Caco-2 (cell line): ENCODE data around the gene ARHGEF6. TPM values are rescaled to one million over a fixed set of nuclear protein-coding genes. Genes with fewer than 3 reads are reported as not detected.

Experiments
- BruUV-seq: library from RNA; stranded (reverse); fragments of 400-500 nt; replicated peaks from 2 replicates; lab custom pipeline; 2021; lab: Mats Ljungman, UMichigan
- CTCF ChIA-PET: fragments of 300-600 bp; sonication (Branson Sonifier 250); formaldehyde crosslinking; loops from one replicate; lab custom pipeline; 2022; ENCODE audit warnings: antibody characterized with exemption; lab: Charles Lee
- POLR2A ChIA-PET: fragments of 300-600 bp; sonication (Branson Sonifier 250); formaldehyde crosslinking; loops from one replicate; lab custom pipeline; 2022; ENCODE audit warnings: antibody characterized with exemption; lab: Charles Lee
- DNase-seq, 2 experiments: peaks; one replicate each; pipeline versions ENCODE4 v3.0.0 to v3.0.0-alpha.2; 2020 to 2022
- H3K27me3 ChIP-seq: replicated peaks from 2 replicates; pipeline ENCODE4 v1.6.0; 2011; ENCODE audit warnings: low read length; ENCODE audit not compliant: control insufficient read depth, insufficient read depth
- H3K36me3 ChIP-seq: 2 replicates; pipeline ENCODE4 v1.5.1; 2011; ENCODE audit warnings: low read length; ENCODE audit not compliant: control insufficient read depth, insufficient read depth
- H3K4me1 ChIP-seq: fragments of 250-450 bp; sonication (Bioruptor Pico); 2 replicates; pipeline ENCODE4 v1.5.1; 2020; ENCODE audit warnings: mild to moderate bottlenecking
- H3K4me3 ChIP-seq: 2 replicates; pipeline ENCODE4 v1.5.1; 2011; ENCODE audit warnings: low read depth, mild to moderate bottlenecking, control low read depth, low read length
- H3K9me3 ChIP-seq: fragments of 250-450 bp; sonication (Bioruptor Pico); 2 replicates; pipeline ENCODE4 v1.5.1; 2020; ENCODE audit warnings: mild to moderate bottlenecking, moderate library complexity
- H3K27ac Mint-ChIP-seq: one replicate; pipeline ENCODE4 v1.8.0; 2022; ENCODE audit warnings: mixed read lengths; ENCODE audit not compliant: unreplicated experiment
- H3K27me3 Mint-ChIP-seq: one replicate; pipeline ENCODE4 v1.8.0; 2022; ENCODE audit warnings: mixed read lengths; ENCODE audit not compliant: insufficient read depth, unreplicated experiment
- H3K36me3 Mint-ChIP-seq: one replicate; pipeline ENCODE4 v1.8.0; 2022; ENCODE audit warnings: mild to moderate bottlenecking, mixed read lengths; ENCODE audit not compliant: insufficient read depth, unreplicated experiment
- H3K4me1 Mint-ChIP-seq: one replicate; pipeline ENCODE4 v1.8.0; 2022; ENCODE audit warnings: low read depth, mixed read lengths; ENCODE audit not compliant: unreplicated experiment
- H3K4me3 Mint-ChIP-seq: one replicate; pipeline ENCODE4 v1.8.0; 2022; ENCODE audit warnings: mild to moderate bottlenecking, moderate library complexity, mixed read lengths; ENCODE audit not compliant: unreplicated experiment
- H3K9me3 Mint-ChIP-seq: one replicate; pipeline ENCODE4 v1.8.0; 2022; ENCODE audit warnings: mixed read lengths; ENCODE audit not compliant: unreplicated experiment
- intact Hi-C: fragments of 100-400 bp; cut with micrococcal nuclease; formaldehyde crosslinking; loops from one replicate; pipeline ENCODE4 v1.10.0; 2022; ENCODE audit not compliant: unreplicated experiment
- total RNA-seq: library from RNA; stranded (reverse); gene quantifications from 2 replicates; pipeline ENCODE4 v1.2.3, GENCODE V29; 2022
- TF ChIP-seq, protein P1 (sequence below), 2 experiments: fragments of 200-600 bp in 1 of 2; IDR thresholded peaks; 1 replicate in 1 of 2; 2 replicates in 1 of 2; pipeline versions ENCODE4 v1.5.1 to v1.8.0; 2011 to 2022; ENCODE audit warnings: antibody characterized with exemption in 1 of 2, control low read depth in 1 of 2, inconsistent platforms in 1 of 2, low read depth in 1 of 2, low read length in 1 of 2, mild to moderate bottlenecking in 1 of 2, moderate library complexity in 1 of 2; ENCODE audit not compliant: insufficient read depth in 1 of 2, severe bottlenecking in 1 of 2, unreplicated experiment in 1 of 2

The ARHGEF6 gene
- total RNA-seq, 1 experiment from 2014 or later = not detected

DNA sequence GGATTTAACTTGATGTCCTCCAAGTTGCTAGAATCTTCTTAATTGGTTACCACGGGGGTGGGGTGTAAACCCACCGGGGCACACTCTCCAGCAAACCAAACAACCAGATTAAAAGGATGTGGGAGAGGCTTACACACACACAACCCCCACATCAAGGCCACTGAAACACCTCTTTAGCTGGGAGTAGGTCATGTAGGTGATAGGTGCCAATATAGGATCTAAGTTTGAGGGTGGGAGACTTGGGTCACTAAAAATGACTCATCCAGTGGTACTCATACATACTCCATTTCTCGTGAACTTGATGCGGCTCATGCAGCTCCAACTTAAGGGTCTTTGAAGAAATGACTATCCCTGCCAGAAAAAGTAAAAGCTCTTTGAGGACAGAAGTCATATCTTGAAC, 153.3 kb downstream of the ARHGEF6 start:
- H3K27me3 ChIP-seq = no peaks in the 10 kb centered on the region
- Mint-ChIP-seq H3K27ac (no peak overlapping the region), H3K36me3 (no peaks in the 10 kb centered on the region), H3K4me1 (no peaks in the 10 kb centered on the region), H3K27me3 (peaks cover 7% of the 10 kb centered on the region), H3K9me3 (no peaks in the 10 kb centered on the region), H3K4me3 (no peak overlapping the region)
- intact Hi-C loops = no loop called here
- POLR2A ChIA-PET = no interaction called here
- CTCF ChIA-PET = no interaction called here
- no peaks in the 10 kb centered on the region for H3K4me1 ChIP-seq
- TF ChIP-seq, protein P1, sequence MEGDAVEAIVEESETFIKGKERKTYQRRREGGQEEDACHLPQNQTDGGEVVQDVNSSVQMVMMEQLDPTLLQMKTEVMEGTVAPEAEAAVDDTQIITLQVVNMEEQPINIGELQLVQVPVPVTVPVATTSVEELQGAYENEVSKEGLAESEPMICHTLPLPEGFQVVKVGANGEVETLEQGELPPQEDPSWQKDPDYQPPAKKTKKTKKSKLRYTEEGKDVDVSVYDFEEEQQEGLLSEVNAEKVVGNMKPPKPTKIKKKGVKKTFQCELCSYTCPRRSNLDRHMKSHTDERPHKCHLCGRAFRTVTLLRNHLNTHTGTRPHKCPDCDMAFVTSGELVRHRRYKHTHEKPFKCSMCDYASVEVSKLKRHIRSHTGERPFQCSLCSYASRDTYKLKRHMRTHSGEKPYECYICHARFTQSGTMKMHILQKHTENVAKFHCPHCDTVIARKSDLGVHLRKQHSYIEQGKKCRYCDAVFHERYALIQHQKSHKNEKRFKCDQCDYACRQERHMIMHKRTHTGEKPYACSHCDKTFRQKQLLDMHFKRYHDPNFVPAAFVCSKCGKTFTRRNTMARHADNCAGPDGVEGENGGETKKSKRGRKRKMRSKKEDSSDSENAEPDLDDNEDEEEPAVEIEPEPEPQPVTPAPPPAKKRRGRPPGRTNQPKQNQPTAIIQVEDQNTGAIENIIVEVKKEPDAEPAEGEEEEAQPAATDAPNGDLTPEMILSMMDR (IDR thresholded peaks at IDR 0.05; ENCODE audit: insufficient read depth in 1 of 2, low read depth in 1 of 2, low read length in 1 of 2, severe bottlenecking in 1 of 2, unreplicated experiment in 1 of 2) = no peak
- no peaks in the 10 kb centered on the region for H3K36me3 ChIP-seq
- H3K4me3 ChIP-seq = no peak overlapping the region
- BruUV-seq = no TSS peak
- no peaks in the 10 kb centered on the region for H3K9me3 ChIP-seq
- DNase-seq = no peak

DNA sequence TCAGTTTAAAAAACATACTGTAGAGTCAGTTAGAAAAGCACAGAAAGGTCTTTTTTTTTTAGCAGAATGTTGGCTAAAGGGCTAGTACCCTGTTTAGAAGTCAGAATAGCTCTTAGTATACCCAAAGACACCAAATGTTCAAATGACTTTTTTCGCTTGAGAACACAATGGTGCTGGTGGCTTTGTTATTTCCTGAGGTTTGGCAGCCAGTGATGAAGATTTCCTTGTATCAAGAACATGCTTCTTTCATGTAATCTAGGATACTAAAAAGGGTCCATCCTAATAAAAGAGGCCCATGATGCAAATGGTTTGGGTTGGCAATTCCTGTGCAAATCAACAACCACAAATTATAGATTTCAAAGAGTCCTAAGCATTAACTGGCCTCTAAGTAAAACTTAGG, 153.8 kb downstream of the ARHGEF6 start:
- no peak overlapping the region for H3K4me3 Mint-ChIP-seq
- no peaks in the 10 kb centered on the region for H3K36me3 Mint-ChIP-seq
- H3K4me1 Mint-ChIP-seq = no peaks in the 10 kb centered on the region
- no peaks in the 10 kb centered on the region for H3K36me3 ChIP-seq
- ChIA-PET CTCF (no interaction called here), POLR2A (no interaction called here)
- no peaks in the 10 kb centered on the region for H3K27me3 ChIP-seq
- no peak overlapping the region for H3K4me3 ChIP-seq
- TF ChIP-seq, protein P1 (IDR thresholded peaks at IDR 0.05; ENCODE audit: insufficient read depth in 1 of 2, low read depth in 1 of 2, low read length in 1 of 2, severe bottlenecking in 1 of 2, unreplicated experiment in 1 of 2) = no peak
- intact Hi-C loops = no loop called here
- DNase-seq = no peak
- no peaks in the 10 kb centered on the region for H3K4me1 ChIP-seq
- no peak overlapping the region for H3K27ac Mint-ChIP-seq
- no peaks in the 10 kb centered on the region for H3K9me3 Mint-ChIP-seq
- H3K27me3 Mint-ChIP-seq = peaks cover 7% of the 10 kb centered on the region
- no TSS peak for BruUV-seq
- H3K9me3 ChIP-seq = no peaks in the 10 kb centered on the region

DNA sequence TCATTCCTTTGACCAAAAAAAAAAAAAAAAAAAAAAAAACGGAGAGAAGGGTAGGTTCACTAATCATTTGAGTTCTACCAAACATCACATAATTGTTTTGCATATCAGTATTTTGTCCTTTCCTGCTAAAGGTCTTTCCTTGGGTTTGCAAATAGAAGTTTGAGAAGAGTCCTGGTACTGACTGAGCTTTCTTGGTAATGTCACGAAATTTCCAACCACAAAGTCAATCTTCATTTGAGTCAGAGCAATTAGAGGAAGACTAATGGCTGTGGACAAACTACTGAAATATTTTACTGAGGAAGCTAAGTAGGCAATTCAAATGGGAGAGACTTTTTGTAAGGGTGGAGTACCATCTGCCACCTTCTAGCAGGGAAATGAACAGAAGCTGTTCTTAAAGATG, 154.5 kb downstream of the ARHGEF6 start:
- no peaks in the 10 kb centered on the region for H3K4me1 Mint-ChIP-seq
- DNase-seq = no peak
- ChIA-PET POLR2A (no interaction called here), CTCF (interaction anchor here (0.7 kb wide), 1 partner anchor 23 kb away, joined by 9 read pairs; no protein-coding TSS in a partner anchor)
- H3K4me3 ChIP-seq = no peak overlapping the region
- intact Hi-C loops = no loop called here
- BruUV-seq = no TSS peak
- no peaks in the 10 kb centered on the region for H3K9me3 ChIP-seq
- no peaks in the 10 kb centered on the region for H3K27me3 ChIP-seq
- TF ChIP-seq, protein P1 (IDR thresholded peaks at IDR 0.05; ENCODE audit: insufficient read depth in 1 of 2, low read depth in 1 of 2, low read length in 1 of 2, severe bottlenecking in 1 of 2, unreplicated experiment in 1 of 2) = no peak
- peaks cover 7% of the 10 kb centered on the region for H3K27me3 Mint-ChIP-seq
- H3K4me3 Mint-ChIP-seq = no peak overlapping the region
- H3K36me3 ChIP-seq = no peaks in the 10 kb centered on the region
- no peaks in the 10 kb centered on the region for H3K36me3 Mint-ChIP-seq
- no peaks in the 10 kb centered on the region for H3K9me3 Mint-ChIP-seq
- H3K4me1 ChIP-seq = no peaks in the 10 kb centered on the region
- H3K27ac Mint-ChIP-seq = no peak overlapping the region
